ENCODE results near the gene ZBTB44. TPM values are rescaled to one million over a fixed set of nuclear protein-coding genes. Genes with fewer than 3 reads are reported as not detected.

Gene ZBTB44
- total RNA-seq, 1 experiment from 2014 or later = 32.5 TPM

- peaks cover 3% of the 10 kb centered on the region; the same call in 1 of the 2 replicates for H3K79me2 ChIP-seq (ENCODE audit: insufficient read depth, low read length)
- CTCF ChIA-PET = no interaction called here
- intact Hi-C loops (cut with micrococcal nuclease) = no loop called here
- H3K27me3 ChIP-seq (ENCODE audit: insufficient read depth, low read length) = no peaks in the 10 kb centered on the region
- H3K9me3 ChIP-seq (ENCODE audit: control insufficient read depth in 1 of 2, insufficient read depth in 1 of 2, low read depth in 1 of 2, low read length in 2 of 2) = no peaks in the 10 kb centered on the region
- BruUV-seq (replicated peaks) = no TSS peak
- H2AFZ ChIP-seq (ENCODE audit: low read depth, low read length, poor library complexity, severe bottlenecking) = no peak overlapping the region
- H3K27ac ChIP-seq (ENCODE audit: low read depth, low read length) = no peak overlapping the region
- RAD21 ChIA-PET (ENCODE audit: low non-redundant PET in 1 of 2, low total read pairs in 2 of 2, uncharacterized antibody in 2 of 2, unreplicated experiment in 2 of 2) = no interaction called here
- POLR2A ChIA-PET = no interaction called here
- H3K9me2 ChIP-seq (ENCODE audit: insufficient read depth) = no peaks in the 10 kb centered on the region
- no peaks in the 10 kb centered on the region; the same call in 1 of the 2 replicates for H4K20me1 ChIP-seq (ENCODE audit: insufficient read depth)
- H3K4me1 ChIP-seq (ENCODE audit: control insufficient read depth in 1 of 2, insufficient read depth in 2 of 2, low read length in 2 of 2) = no peaks in the 10 kb centered on the region
- no peak overlapping the region for H3K4me3 ChIP-seq (replicated peaks in 1 of 2; ENCODE audit: low read depth in 1 of 2, low read length in 2 of 2)
- H3K36me3 ChIP-seq (ENCODE audit: control insufficient read depth in 1 of 2, insufficient read depth in 2 of 2, low read length in 2 of 2) = no peaks in the 10 kb centered on the region
- H3K4me2 ChIP-seq (ENCODE audit: low read length) = no peak overlapping the region
- TF ChIP-seq ELF1 (IDR thresholded peaks at IDR 0.05; ENCODE audit: borderline replicate concordance, low read depth) (no peak), RAD21 (IDR thresholded peaks at IDR 0.05; ENCODE audit: low read depth) (no peak), POLR2A (IDR thresholded peaks at IDR 0.05; ENCODE audit: borderline replicate concordance, extremely low read depth, insufficient read depth, insufficient read length) (no peak), SP1 (IDR thresholded peaks at IDR 0.05; ENCODE audit: low read depth) (no peak)
- DNase-seq (ENCODE audit: low read depth, low spot score) (no peak), ATAC-seq (no peak)
- no peak overlapping the region for H3K9ac ChIP-seq (ENCODE audit: low read length)
Observed at GRCh38 chr11:130278745-130279144, 36.0 kb downstream of the ZBTB44 start.

- H3K9me2 ChIP-seq (ENCODE audit: insufficient read depth) = no peaks in the 10 kb centered on the region
- H3K4me3 ChIP-seq (replicated peaks in 1 of 2; ENCODE audit: low read depth in 1 of 2, low read length in 2 of 2) = no peak overlapping the region
- H3K27ac ChIP-seq (ENCODE audit: low read depth, low read length) = no peak overlapping the region
- peaks cover 3% of the 10 kb centered on the region; the same call in 1 of the 2 replicates for H3K79me2 ChIP-seq (ENCODE audit: insufficient read depth, low read length)
- TF ChIP-seq POLR2A (IDR thresholded peaks at IDR 0.05; ENCODE audit: borderline replicate concordance, extremely low read depth, insufficient read depth, insufficient read length) = no peak
- TF ChIP-seq ZBTB33 (IDR thresholded peaks at IDR 0.05; ENCODE audit: extremely low read depth, insufficient replicate concordance, low read length) = no peak
- no peak for TF ChIP-seq JUND (IDR thresholded peaks at IDR 0.05)
- no peak for TF ChIP-seq CEBPB (IDR thresholded peaks at IDR 0.05; ENCODE audit: low read depth)
- TF ChIP-seq ZFX (IDR thresholded peaks at IDR 0.05) = no peak
- no peak for TF ChIP-seq FOSL1 (IDR thresholded peaks at IDR 0.05; ENCODE audit: low read depth)
- TF ChIP-seq MAX (IDR thresholded peaks at IDR 0.05) = no peak
- no peak for TF ChIP-seq POLR2AphosphoS5 (IDR thresholded peaks at IDR 0.05; ENCODE audit: low read depth, low read length)
- no peak for TF ChIP-seq SIN3A (IDR thresholded peaks at IDR 0.05; ENCODE audit: low read depth)
- TF ChIP-seq EZH2phosphoT487 (IDR thresholded peaks at IDR 0.05; ENCODE audit: borderline replicate concordance) = no peak
- TF ChIP-seq ATF3 (IDR thresholded peaks at IDR 0.05) = no peak
- TF ChIP-seq ZNF274 (IDR thresholded peaks at IDR 0.05; ENCODE audit: low read depth, low read length) = no peak
- no peak for TF ChIP-seq EZH2 (IDR thresholded peaks at IDR 0.05)
- no peak overlapping the region for H2AFZ ChIP-seq (ENCODE audit: low read depth, low read length, poor library complexity, severe bottlenecking)
- intact Hi-C loops (cut with micrococcal nuclease) = no loop called here
- H3K9me3 ChIP-seq (ENCODE audit: control insufficient read depth in 1 of 2, insufficient read depth in 1 of 2, low read depth in 1 of 2, low read length in 2 of 2) = no peaks in the 10 kb centered on the region
- ATAC-seq (no peak), DNase-seq (ENCODE audit: low read depth, low spot score) (no peak)
- no peaks in the 10 kb centered on the region for H3K36me3 ChIP-seq (ENCODE audit: control insufficient read depth in 1 of 2, insufficient read depth in 2 of 2, low read length in 2 of 2)
- no peak overlapping the region for H3K4me2 ChIP-seq (ENCODE audit: low read length)
- no peaks in the 10 kb centered on the region; the same call in 1 of the 2 replicates for H4K20me1 ChIP-seq (ENCODE audit: insufficient read depth)
- RAD21 ChIA-PET (ENCODE audit: low non-redundant PET in 1 of 2, low total read pairs in 2 of 2, uncharacterized antibody in 2 of 2, unreplicated experiment in 2 of 2) = no interaction called here
- no peak overlapping the region for H3K9ac ChIP-seq (ENCODE audit: low read length)
- no TSS peak for BruUV-seq (replicated peaks)
- CTCF ChIA-PET = no interaction called here
- POLR2A ChIA-PET = no interaction called here
- H3K4me1 ChIP-seq (ENCODE audit: control insufficient read depth in 1 of 2, insufficient read depth in 2 of 2, low read length in 2 of 2) = no peaks in the 10 kb centered on the region
- H3K27me3 ChIP-seq (ENCODE audit: insufficient read depth, low read length) = no peaks in the 10 kb centered on the region
Observed at GRCh38 chr11:130278151-130278550, 36.6 kb downstream of the ZBTB44 start.
